ENCODE results near the gene POLDIP2. TPM values are rescaled to one million over a fixed set of nuclear protein-coding genes. Genes with fewer than 3 reads are reported as not detected.

POLDIP2 gene
- total and polyA plus RNA-seq, 10 of the 15 experiments (the other 5 are each of a cell fraction or from before 2014, with no cell fraction given), result 22.8 to 196 (median 121) TPM

DNA sequence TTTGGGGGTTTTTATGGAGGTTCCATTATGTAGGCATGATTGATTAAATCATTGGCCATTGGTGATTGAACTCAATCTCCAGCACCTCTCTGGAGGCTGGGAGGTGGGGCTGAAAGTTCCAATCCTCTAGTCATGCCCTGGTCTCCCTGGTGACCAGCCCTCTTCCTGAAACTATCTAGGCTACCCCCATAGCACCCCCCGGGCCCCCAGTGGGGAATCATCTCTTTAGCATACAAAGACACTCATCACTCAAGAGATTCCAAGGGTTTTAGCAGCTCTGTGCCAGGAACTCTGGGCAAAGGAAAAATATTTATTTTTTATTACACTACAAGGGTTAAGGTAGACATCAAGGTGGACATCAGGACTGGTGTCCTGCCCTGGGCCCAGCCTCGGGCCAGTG is 38.1 kb upstream of the POLDIP2 start:
- Histone ChIP-seq H3K27ac (ENCODE audit: control insufficient read depth, insufficient read depth) (no peak overlapping the region), H3K4me3 (no peak overlapping the region), H3K4me1 (ENCODE audit: control insufficient read depth, insufficient read depth, low read length) (no peaks in the 10 kb centered on the region), H3K9me3 (replicated peaks; ENCODE audit: control insufficient read depth, insufficient read depth, low read length) (no peaks in the 10 kb centered on the region), H4K20me1 (ENCODE audit: control insufficient read depth, insufficient read depth) (no peaks in the 10 kb centered on the region), H2AFZ (ENCODE audit: control insufficient read depth, low read depth, low read length) (no peak overlapping the region), H3K79me2 (ENCODE audit: control insufficient read depth, insufficient read depth, low read length) (no peaks in the 10 kb centered on the region), H3K27me3 (replicated peaks in 1 of 2; ENCODE audit: control insufficient read depth in 2 of 2, insufficient read depth in 2 of 2, low read length in 1 of 2) (no peaks in the 10 kb centered on the region), H3K36me3 (ENCODE audit: control insufficient read depth in 2 of 2, insufficient read depth in 2 of 2, low read length in 1 of 2) (peaks cover 1 to 11% of the 10 kb centered on the region in 2 experiments), H3K9ac (ENCODE audit: control insufficient read depth, insufficient read depth, low read length) (no peak overlapping the region), H3K4me2 (ENCODE audit: control insufficient read depth, insufficient read depth) (no peak overlapping the region)
- BruUV-seq (replicated peaks), result no TSS peak
- SMC1A ChIA-PET (ENCODE audit: uncharacterized antibody, unreplicated experiment), result no interaction called here
- no peak for DNase-seq (ENCODE audit: low read depth, low spot score)
- in situ Hi-C loops (cut with MboI), result no loop called here
- CTCF ChIA-PET, result interaction anchor here (1.7 kb wide), 1 partner anchor 21 kb away, joined by 3 read pairs; no protein-coding TSS in a partner anchor
- intact Hi-C loops (cut with micrococcal nuclease; ENCODE audit: unreplicated experiment), result no loop called here
- no peak for FAIRE-seq
- TF ChIP-seq MXI1 (IDR thresholded peaks at IDR 0.05; ENCODE audit: low read depth, low read length) (no peak), IKZF2 (IDR thresholded peaks at IDR 0.05) (no peak), FOXM1 (IDR thresholded peaks at IDR 0.05; ENCODE audit: low read depth, low read length) (no peak), EGR1 (IDR thresholded peaks at IDR 0.05; ENCODE audit: borderline replicate concordance in 1 of 2, low read depth in 2 of 2, low read length in 2 of 2) (no peak), CEBPB (IDR thresholded peaks at IDR 0.05; ENCODE audit: borderline replicate concordance in 1 of 2, low read depth in 2 of 2, low read length in 2 of 2) (no peak), NRF1 (conservative IDR thresholded peaks at IDR 0.05; ENCODE audit: low read depth, low read length) (no peak)
- no peak for ATAC-seq
- RAD21 ChIA-PET (ENCODE audit: unreplicated experiment), result no interaction called here
- POLR2A ChIA-PET, result interaction anchor here (0.6 kb wide), 1 partner anchor 68 kb away, joined by 3 read pairs; no protein-coding TSS in a partner anchor
- 29% methylated on average over 2 of the region's 2 CpGs for WGBS (ENCODE audit: insufficient coverage, insufficient replicate concordance, low lambda C conversion rate, missing lambda C conversion rate)

DNA sequence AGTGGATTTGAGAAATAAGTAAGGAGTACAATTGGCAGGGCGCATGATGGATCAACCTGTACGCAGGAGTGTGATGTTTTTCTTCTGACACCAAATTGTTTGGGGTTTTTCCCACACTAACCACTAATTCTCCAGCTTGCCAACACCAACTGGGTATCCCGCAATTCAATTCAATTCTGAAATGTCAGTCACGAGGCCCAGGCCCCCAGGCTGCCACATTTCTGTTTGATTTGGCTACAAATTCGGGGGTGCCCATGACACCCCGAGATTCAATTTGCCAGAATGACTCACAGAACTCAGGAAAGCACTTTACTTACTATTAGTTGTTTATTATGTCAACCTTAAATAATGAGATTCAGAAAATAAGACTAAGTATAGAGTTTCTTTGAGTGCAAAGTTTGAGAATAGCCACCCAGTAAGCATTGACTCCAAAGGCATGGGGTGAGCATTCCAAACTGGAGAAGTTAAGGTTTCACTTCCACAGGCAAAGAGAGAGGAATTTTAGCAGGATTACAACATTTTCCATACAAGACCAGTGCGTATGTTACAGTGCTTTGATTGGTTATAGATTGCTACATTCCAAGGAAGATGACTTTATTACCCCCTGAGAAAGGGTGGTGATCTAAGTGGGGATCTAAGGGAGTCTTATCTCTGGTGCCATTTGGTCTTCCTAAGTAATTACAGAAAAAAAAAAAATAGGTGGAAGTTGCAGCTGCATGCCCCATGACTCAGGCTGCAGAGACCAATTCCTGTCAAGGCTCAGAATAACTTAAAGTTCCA is 37.2 kb upstream of the POLDIP2 start:
- FAIRE-seq (no peak), DNase-seq (ENCODE audit: low read depth, low spot score) (no peak), ATAC-seq (no peak)
- no peaks in the 10 kb centered on the region for H3K4me1 ChIP-seq (ENCODE audit: control insufficient read depth, insufficient read depth, low read length)
- in situ Hi-C loops (cut with MboI), result no loop called here
- peaks cover 1 to 11% of the 10 kb centered on the region in 2 experiments for H3K36me3 ChIP-seq (ENCODE audit: control insufficient read depth in 2 of 2, insufficient read depth in 2 of 2, low read length in 1 of 2)
- H3K9me3 ChIP-seq (replicated peaks; ENCODE audit: control insufficient read depth, insufficient read depth, low read length), result no peaks in the 10 kb centered on the region
- no peak overlapping the region for H3K4me3 ChIP-seq
- WGBS (ENCODE audit: insufficient coverage, insufficient replicate concordance, low lambda C conversion rate, missing lambda C conversion rate), result 53% methylated on average over 7 of the region's 7 CpGs
- intact Hi-C loops (cut with micrococcal nuclease; ENCODE audit: unreplicated experiment), result no loop called here
- H3K27ac ChIP-seq (ENCODE audit: control insufficient read depth, insufficient read depth), result no peak overlapping the region
- CTCF ChIA-PET, result interaction anchor here (1.7 kb wide), 1 partner anchor 22 kb away, joined by 3 read pairs; no protein-coding TSS in a partner anchor
- POLR2A ChIA-PET, result no interaction called here
- no peak overlapping the region for H3K9ac ChIP-seq (ENCODE audit: control insufficient read depth, insufficient read depth, low read length)
- H3K27me3 ChIP-seq (replicated peaks in 1 of 2; ENCODE audit: control insufficient read depth in 2 of 2, insufficient read depth in 2 of 2, low read length in 1 of 2), result no peaks in the 10 kb centered on the region
- no peak overlapping the region for H3K4me2 ChIP-seq (ENCODE audit: control insufficient read depth, insufficient read depth)
- H2AFZ ChIP-seq (ENCODE audit: control insufficient read depth, low read depth, low read length), result no peak overlapping the region
- SMC1A ChIA-PET (ENCODE audit: uncharacterized antibody, unreplicated experiment), result no interaction called here
- BruUV-seq (replicated peaks), result no TSS peak
- no peaks in the 10 kb centered on the region for H3K79me2 ChIP-seq (ENCODE audit: control insufficient read depth, insufficient read depth, low read length)
- H4K20me1 ChIP-seq (ENCODE audit: control insufficient read depth, insufficient read depth), result no peaks in the 10 kb centered on the region
- RAD21 ChIA-PET (ENCODE audit: unreplicated experiment), result no interaction called here
- no peak for TF ChIP-seq E4F1 (IDR thresholded peaks at IDR 0.05; ENCODE audit: borderline replicate concordance, partially characterized antibody)
- no peak for TF ChIP-seq MTA3 (IDR thresholded peaks at IDR 0.05; ENCODE audit: borderline replicate concordance, low read length)
- TF ChIP-seq RUNX3 (IDR thresholded peaks at IDR 0.05; ENCODE audit: low read length), result no peak
- no peak for TF ChIP-seq HCFC1 (IDR thresholded peaks at IDR 0.05; ENCODE audit: low read length)
- no peak for TF ChIP-seq SRF (IDR thresholded peaks at IDR 0.05; ENCODE audit: low read depth in 2 of 2, low read length in 2 of 2)
- no peak for TF ChIP-seq MEF2B (IDR thresholded peaks at IDR 0.05; ENCODE audit: partially characterized antibody, poor library complexity, severe bottlenecking)
- TF ChIP-seq ASH2L (IDR thresholded peaks at IDR 0.05; ENCODE audit: borderline replicate concordance, low read depth), result no peak
- TF ChIP-seq SMARCA5 (IDR thresholded peaks at IDR 0.05), result no peak
- no peak for TF ChIP-seq STAT1 (conservative IDR thresholded peaks at IDR 0.05)
- no peak for TF ChIP-seq RAD21 (IDR thresholded peaks at IDR 0.05; ENCODE audit: insufficient read depth, low read depth, low read length)

Measured in GM12878 (cell line).